HG03103 (cell line): ENCODE measurements around the gene TSPAN18.

ENCODE experiments used
- ATAC-seq: cut with Tn5 transposase; IDR thresholded peaks from one replicate; pipeline ENCODE4 v1.9.1; 2021; ENCODE audit warnings: low read depth; ENCODE audit not compliant: unreplicated experiment

Gene TSPAN18

GRCh38 chr11:44775366-44775984, 48.7 kb downstream of the TSPAN18 start:
- no peak for ATAC-seq

- ATAC-seq = no peak
Observed at GRCh38 chr11:44775985-44776446, 49.3 kb downstream of the TSPAN18 start.

- ATAC-seq = no peak
Observed at GRCh38 chr11:44776551-44777208, 49.9 kb downstream of the TSPAN18 start.

DNA sequence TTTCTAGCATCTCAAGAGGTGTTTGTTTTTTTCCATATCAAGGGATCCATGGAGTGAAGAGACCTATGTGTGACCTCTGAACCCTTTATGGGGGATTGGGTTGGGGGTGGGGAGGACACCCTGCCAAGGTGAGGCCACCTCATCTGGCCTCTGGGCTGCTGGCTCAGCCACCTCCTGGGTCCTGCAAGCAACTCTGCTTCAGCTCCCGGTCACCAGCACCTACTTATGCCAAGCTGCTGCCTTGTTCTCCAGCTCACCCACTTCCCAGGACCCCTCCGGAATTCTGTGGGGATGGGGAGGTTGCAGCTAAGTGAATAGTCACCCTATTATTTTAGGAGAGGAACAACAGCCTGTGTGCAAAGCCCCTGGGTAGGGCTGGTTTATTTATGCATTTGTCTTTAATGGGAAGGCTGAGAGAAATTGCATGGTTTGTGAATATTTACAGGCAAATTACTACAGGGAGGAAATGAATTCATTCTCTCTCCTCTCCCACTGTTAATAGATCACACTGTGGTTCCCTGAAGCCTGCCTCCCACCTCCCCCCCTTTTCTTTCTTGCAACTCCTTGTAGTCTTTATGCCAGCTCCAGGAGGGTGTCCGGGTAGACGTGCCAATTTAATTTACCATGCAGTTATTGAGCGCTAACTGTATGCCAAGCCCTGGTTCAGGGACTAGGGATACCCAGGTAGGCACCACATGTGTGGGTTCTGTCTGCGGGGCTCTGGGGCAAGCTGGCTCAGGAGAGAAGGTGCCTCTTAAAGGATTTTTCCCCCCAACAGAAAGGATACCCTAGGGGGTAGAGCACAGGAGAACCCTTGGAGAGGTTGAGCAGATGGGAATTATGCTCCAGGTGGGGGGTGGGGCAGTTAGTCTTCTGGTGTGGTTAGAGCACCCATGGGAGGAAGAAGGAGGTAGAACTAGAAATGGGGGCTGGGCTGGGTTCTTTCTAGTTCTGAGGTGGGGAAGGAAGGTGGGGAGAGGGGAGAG, 50.7 kb downstream of the TSPAN18 start:
- no peak for ATAC-seq

GRCh38 chr11:44778195-44779100, 51.7 kb downstream of the TSPAN18 start:
- ATAC-seq = no peak

GRCh38 chr11:44779736-44780520, 53.2 kb downstream of the TSPAN18 start:
- no peak for ATAC-seq

GRCh38 chr11:44780940-44781631, 54.3 kb downstream of the TSPAN18 start:
- ATAC-seq = no peak

- ATAC-seq = no peak
Observed at GRCh38 chr11:44781655-44782054, 54.9 kb downstream of the TSPAN18 start.

DNA sequence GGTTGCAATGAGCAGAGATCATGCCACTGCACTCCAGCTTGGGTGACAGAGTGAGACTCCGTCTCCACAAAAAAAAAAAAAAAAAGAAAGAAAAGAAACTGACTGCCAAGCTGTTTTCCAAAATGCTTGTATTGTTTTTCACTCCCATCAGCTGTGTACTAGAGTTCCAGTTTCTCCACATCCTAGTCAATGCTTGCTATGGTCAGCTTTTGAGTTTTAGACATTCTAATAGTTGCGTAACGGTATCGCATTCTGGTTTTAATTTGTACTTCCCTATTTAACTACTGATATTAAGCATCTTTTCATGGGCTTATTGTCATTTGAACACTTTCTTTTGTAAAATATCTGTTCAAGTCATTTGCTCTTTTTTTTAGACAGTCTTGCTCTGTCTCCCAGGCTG, 55.7 kb downstream of the TSPAN18 start:
- no peak for ATAC-seq

- no peak for ATAC-seq
Observed at GRCh38 chr11:44784436-44784760, 57.6 kb downstream of the TSPAN18 start.

DNA sequence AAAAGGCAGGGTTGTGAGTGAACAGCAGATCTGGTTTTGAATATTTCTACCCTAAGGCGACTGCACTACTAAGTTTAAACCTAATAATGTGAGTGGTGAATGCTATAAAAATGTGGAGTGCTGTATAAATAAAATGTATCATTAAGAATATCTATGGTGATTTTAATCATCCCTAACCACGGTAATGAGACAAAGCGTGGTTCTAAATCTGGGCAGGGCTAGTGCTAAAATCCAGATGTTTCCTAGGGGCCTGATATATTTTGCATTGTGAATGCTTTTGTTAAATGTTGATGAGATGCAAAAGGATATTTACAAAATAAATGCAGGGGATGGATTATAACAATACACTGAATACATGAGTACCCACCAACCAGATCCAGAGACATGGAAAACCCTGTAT, 58.1 kb downstream of the TSPAN18 start:
- no peak for ATAC-seq

- no peak for ATAC-seq
Observed at GRCh38 chr11:44785856-44786607, 59.3 kb downstream of the TSPAN18 start.

DNA sequence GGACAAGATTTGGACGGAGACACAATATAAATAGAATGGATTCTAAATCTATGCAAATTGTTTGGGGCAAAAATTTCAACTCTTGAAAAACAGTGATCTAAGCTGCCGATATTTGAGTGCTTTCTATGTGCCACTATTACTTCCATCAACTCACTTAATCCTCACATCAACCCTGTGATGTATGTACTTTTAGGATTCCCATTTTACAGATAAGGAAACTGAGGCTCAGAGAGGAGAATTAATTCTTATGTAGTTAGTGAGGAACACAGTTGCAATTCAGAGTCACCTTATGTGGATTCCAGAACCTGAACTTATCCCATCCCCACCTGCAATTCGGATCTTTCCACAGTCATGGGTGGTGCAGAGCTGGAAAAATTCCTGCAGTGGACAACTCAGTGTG, 60.3 kb downstream of the TSPAN18 start:
- ATAC-seq = no peak

DNA sequence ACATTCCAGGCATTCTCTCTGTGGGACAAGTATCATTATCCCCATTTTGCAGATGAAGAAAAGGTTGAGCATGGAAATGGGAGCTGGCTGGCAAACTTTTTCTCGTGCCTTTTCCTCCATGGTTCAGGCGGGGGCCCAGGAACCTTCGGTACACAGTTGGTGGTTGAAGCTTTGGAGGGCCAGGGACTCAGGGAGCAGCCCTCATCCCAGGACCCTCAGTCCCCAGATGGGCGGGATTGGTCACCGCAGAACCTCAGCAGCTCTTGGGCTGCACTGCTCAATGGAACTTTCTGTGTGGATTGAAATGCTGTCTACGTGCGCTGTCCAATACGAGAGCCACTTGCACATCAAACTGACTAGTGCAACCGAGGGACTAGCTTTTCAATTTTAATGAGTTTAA, 61.2 kb downstream of the TSPAN18 start:
- ATAC-seq = no peak

DNA sequence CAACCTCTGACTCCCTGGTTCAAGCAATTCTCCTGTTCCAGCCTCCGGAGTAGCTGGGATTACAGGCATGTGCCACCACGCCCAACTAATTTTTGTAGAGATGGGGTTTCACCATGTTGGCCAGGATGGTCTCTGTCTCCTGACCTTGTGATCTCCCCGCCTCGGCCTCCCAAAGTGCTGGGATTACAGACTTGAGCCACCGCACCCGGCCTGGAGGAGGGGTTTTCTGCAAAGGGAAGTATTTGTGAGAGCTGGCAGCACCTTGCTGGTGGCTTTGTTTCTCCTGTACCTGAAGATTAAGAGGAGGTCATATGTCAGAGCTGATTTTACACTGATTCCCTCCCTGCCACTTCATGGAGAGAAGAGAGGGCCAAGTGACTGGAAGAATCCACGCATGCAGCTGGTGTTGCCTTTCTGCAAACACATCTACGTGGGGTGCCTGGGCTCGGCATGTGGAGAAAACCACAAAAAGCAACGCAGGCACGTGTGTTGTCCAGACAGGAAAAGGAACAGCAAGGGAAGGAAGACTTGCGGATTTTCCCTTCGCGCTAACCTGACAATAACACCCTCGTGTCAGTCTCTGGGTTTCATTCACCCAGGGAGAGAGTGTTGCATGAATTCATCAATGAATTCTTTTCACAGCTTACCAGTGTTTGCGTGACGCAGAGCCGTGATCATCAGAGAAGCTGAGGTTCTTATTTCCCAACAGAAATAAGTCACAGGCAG, 61.9 kb downstream of the TSPAN18 start:
- ATAC-seq = no peak

- no peak for ATAC-seq
Observed at GRCh38 chr11:44789496-44789895, 62.7 kb downstream of the TSPAN18 start.

- no peak for ATAC-seq
Observed at GRCh38 chr11:44790211-44790610, 63.4 kb downstream of the TSPAN18 start.
